ENCODE measurements around the gene ERVV-1. TPM values are rescaled to one million over a fixed set of nuclear protein-coding genes. Genes with fewer than 3 reads are reported as not detected.
"Not testable (repeated sequence)": the region's sequence is repeated elsewhere in the genome, so short reads cannot be mapped to it uniquely, and the experiment has no call there.

Gene ERVV-1
- not detected for total RNA-seq

- H3K27ac Mint-ChIP-seq = no peak within 1 kb of the TSS
- no peak for DNase-seq
- POLR2A ChIA-PET = no interaction called here
- ATAC-seq = no peak
- no peaks in the 10 kb centered on the region for H3K27me3 Mint-ChIP-seq (ENCODE audit: low read depth)
- H3K4me1 Mint-ChIP-seq (ENCODE audit: low read depth) = no peaks in the 10 kb centered on the region
- no peak within 1 kb of the TSS for H3K4me3 Mint-ChIP-seq
- peaks cover 31% of the 10 kb centered on the region for H3K9me3 Mint-ChIP-seq (ENCODE audit: insufficient read depth)
- CTCF ChIA-PET = no interaction called here
- no peaks in the 10 kb centered on the region for H3K36me3 Mint-ChIP-seq (ENCODE audit: low read depth)
Measured at GRCh38 chr19:53013621-53014020, at the start of gene ERVV-1. Gene ERVV-1, plus strand, starts transcription at chr19:53013921. Its CDS starts 170 bp downstream, at chr19:53014091.

- ATAC-seq (no peak), DNase-seq (no peak)
- ChIA-PET POLR2A (no interaction called here), CTCF (no interaction called here)
- Mint-ChIP-seq H3K27me3 (ENCODE audit: low read depth) (no peaks in the 10 kb centered on the region), H3K9me3 (ENCODE audit: insufficient read depth) (peaks cover 41% of the 10 kb centered on the region), H3K27ac (no peak overlapping the region), H3K4me1 (ENCODE audit: low read depth) (peaks cover 13% of the 10 kb centered on the region), H3K4me3 (no peak overlapping the region), H3K36me3 (ENCODE audit: low read depth) (peaks cover 22% of the 10 kb centered on the region)
Measured at GRCh38 chr19:52967772-52968171, 45.9 kb upstream of the ERVV-1 start.

- Mint-ChIP-seq H3K9me3 (ENCODE audit: insufficient read depth) (peaks cover 9% of the 10 kb centered on the region), H3K36me3 (ENCODE audit: low read depth) (peaks cover 4% of the 10 kb centered on the region), H3K27ac (no peak overlapping the region), H3K4me1 (ENCODE audit: low read depth) (no peaks in the 10 kb centered on the region), H3K4me3 (no peak overlapping the region), H3K27me3 (ENCODE audit: low read depth) (no peaks in the 10 kb centered on the region)
- CTCF ChIA-PET = no interaction called here
- DNase-seq = no peak
- ATAC-seq = no peak
- POLR2A ChIA-PET = no interaction called here
Measured at GRCh38 chr19:52981329-52981728, 32.4 kb upstream of the ERVV-1 start.

GRCh38 chr19:52983167-52983566 is 30.6 kb upstream of the ERVV-1 start:
- POLR2A ChIA-PET; H3K27me3 Mint-ChIP-seq (ENCODE audit: low read depth); CTCF ChIA-PET; ATAC-seq; H3K4me3 Mint-ChIP-seq; H3K4me1 Mint-ChIP-seq (ENCODE audit: low read depth); DNase-seq; H3K27ac Mint-ChIP-seq: not testable (repeated sequence)
- H3K9me3 Mint-ChIP-seq (ENCODE audit: insufficient read depth) = peaks cover 15% of the 10 kb centered on the region
- peaks cover 11% of the 10 kb centered on the region for H3K36me3 Mint-ChIP-seq (ENCODE audit: low read depth)

- no peak for ATAC-seq
- Mint-ChIP-seq H3K27ac (no peak overlapping the region), H3K4me3 (no peak overlapping the region), H3K4me1 (ENCODE audit: low read depth) (no peaks in the 10 kb centered on the region), H3K36me3 (ENCODE audit: low read depth) (peaks cover 11% of the 10 kb centered on the region), H3K27me3 (ENCODE audit: low read depth) (no peaks in the 10 kb centered on the region), H3K9me3 (ENCODE audit: insufficient read depth) (peaks cover 27% of the 10 kb centered on the region)
- CTCF ChIA-PET = interaction anchor here (1.2 kb wide), 1 partner anchor 24 kb away, joined by 3 read pairs; the partner anchor contains the start of gene ZNF816
- no peak for DNase-seq
- POLR2A ChIA-PET = no interaction called here
Measured at GRCh38 chr19:52987221-52987620, 26.5 kb upstream of the ERVV-1 start.

- ChIA-PET CTCF (no interaction called here), POLR2A (no interaction called here)
- Mint-ChIP-seq H3K27ac (no peak overlapping the region), H3K36me3 (ENCODE audit: low read depth) (peaks cover 14% of the 10 kb centered on the region), H3K9me3 (ENCODE audit: insufficient read depth) (peaks cover 30% of the 10 kb centered on the region), H3K4me3 (no peak overlapping the region), H3K4me1 (ENCODE audit: low read depth) (peaks cover 10% of the 10 kb centered on the region), H3K27me3 (ENCODE audit: low read depth) (peaks cover 4% of the 10 kb centered on the region)
- DNase-seq (no peak), ATAC-seq (no peak)
Measured at GRCh38 chr19:52988506-52988905, 25.2 kb upstream of the ERVV-1 start.

GRCh38 chr19:52990759-52991418 is 22.8 kb upstream of the ERVV-1 start:
- DNase-seq = no peak
- Mint-ChIP-seq H3K27ac (no peak overlapping the region), H3K9me3 (ENCODE audit: insufficient read depth) (peaks cover 24% of the 10 kb centered on the region), H3K27me3 (ENCODE audit: low read depth) (peaks cover 4% of the 10 kb centered on the region), H3K36me3 (ENCODE audit: low read depth) (peaks cover 11% of the 10 kb centered on the region), H3K4me3 (no peak overlapping the region), H3K4me1 (ENCODE audit: low read depth) (peaks cover 15% of the 10 kb centered on the region)
- CTCF ChIA-PET = no interaction called here
- ATAC-seq = no peak
- POLR2A ChIA-PET = no interaction called here

GRCh38 chr19:52991484-52991883 is 22.2 kb upstream of the ERVV-1 start:
- no peak overlapping the region for H3K4me3 Mint-ChIP-seq
- H3K36me3 Mint-ChIP-seq (ENCODE audit: low read depth) = peaks cover 10% of the 10 kb centered on the region
- peaks cover 15% of the 10 kb centered on the region for H3K4me1 Mint-ChIP-seq (ENCODE audit: low read depth)
- no peak for ATAC-seq
- peaks cover 20% of the 10 kb centered on the region for H3K9me3 Mint-ChIP-seq (ENCODE audit: insufficient read depth)
- no peak overlapping the region for H3K27ac Mint-ChIP-seq
- DNase-seq = no peak
- ChIA-PET POLR2A (no interaction called here), CTCF (no interaction called here)
- H3K27me3 Mint-ChIP-seq (ENCODE audit: low read depth) = peaks cover 4% of the 10 kb centered on the region

GRCh38 chr19:52992109-52993004 is 21.4 kb upstream of the ERVV-1 start:
- peak overlapping the region; percentile 78 for H3K4me3 Mint-ChIP-seq
- CTCF ChIA-PET = no interaction called here

GRCh38 chr19:52993342-52994178 is 20.2 kb upstream of the ERVV-1 start:
- peak; percentile 90 for ATAC-seq

More at GRCh38 chr19:52992109-52993004, 21.4 kb upstream of the ERVV-1 start:
- peaks cover 15% of the 10 kb centered on the region for H3K9me3 Mint-ChIP-seq (ENCODE audit: insufficient read depth)
- POLR2A ChIA-PET = no interaction called here
- no peak for DNase-seq
- H3K27ac Mint-ChIP-seq = peak overlapping the region; percentile 43
- H3K36me3 Mint-ChIP-seq (ENCODE audit: low read depth) = peaks cover 5% of the 10 kb centered on the region
- ATAC-seq = no peak
- H3K27me3 Mint-ChIP-seq (ENCODE audit: low read depth) = peaks cover 4% of the 10 kb centered on the region
- peaks cover 15% of the 10 kb centered on the region for H3K4me1 Mint-ChIP-seq (ENCODE audit: low read depth)

GRCh38 chr19:52995711-52996110 is 18.0 kb upstream of the ERVV-1 start:
- Mint-ChIP-seq H3K27me3 (ENCODE audit: low read depth) (peaks cover 8% of the 10 kb centered on the region), H3K36me3 (ENCODE audit: low read depth) (peaks cover 7% of the 10 kb centered on the region), H3K27ac (no peak overlapping the region), H3K9me3 (ENCODE audit: insufficient read depth) (peaks cover 21% of the 10 kb centered on the region), H3K4me3 (no peak overlapping the region), H3K4me1 (ENCODE audit: low read depth) (peaks cover 15% of the 10 kb centered on the region)
- ChIA-PET CTCF (no interaction called here), POLR2A (no interaction called here)
- DNase-seq = no peak
- no peak for ATAC-seq

More at GRCh38 chr19:52993342-52994178, 20.2 kb upstream of the ERVV-1 start:
- Mint-ChIP-seq H3K27ac (no peak overlapping the region), H3K27me3 (ENCODE audit: low read depth) (peaks cover 8% of the 10 kb centered on the region), H3K9me3 (ENCODE audit: insufficient read depth) (peaks cover 16% of the 10 kb centered on the region), H3K36me3 (ENCODE audit: low read depth) (peaks cover 7% of the 10 kb centered on the region), H3K4me3 (peak overlapping the region; percentile 79), H3K4me1 (ENCODE audit: low read depth) (peaks cover 15% of the 10 kb centered on the region)
- POLR2A ChIA-PET = no interaction called here
- peak; percentile 86 for DNase-seq
- CTCF ChIA-PET = interaction anchor here (1.0 to 1.6 kb wide), 2 partner anchors 9 to 11 kb away, joined by 4 to 5 read pairs; no protein-coding TSS in a partner anchor

All from activated CD8-positive, alpha-beta T cell treated with anti-CD3 and anti-CD28 coated beads, Interleukin-2, amount 10 ng/mL, durations not matched to agents 7 days and 5 days (primary cell).